GM18868 (cell line): ENCODE measurements around the gene FBXO39.
"Not testable (repeated sequence)": the region's sequence is repeated elsewhere in the genome, so short reads cannot be mapped to it uniquely, and the experiment has no call there.

Source experiments
- ATAC-seq: cut with Tn5 transposase; IDR thresholded peaks from one replicate; pipeline ENCODE4 v1.9.1; 2021; ENCODE audit warnings: mild to moderate bottlenecking, moderate library complexity; ENCODE audit not compliant: unreplicated experiment

The FBXO39 gene

DNA sequence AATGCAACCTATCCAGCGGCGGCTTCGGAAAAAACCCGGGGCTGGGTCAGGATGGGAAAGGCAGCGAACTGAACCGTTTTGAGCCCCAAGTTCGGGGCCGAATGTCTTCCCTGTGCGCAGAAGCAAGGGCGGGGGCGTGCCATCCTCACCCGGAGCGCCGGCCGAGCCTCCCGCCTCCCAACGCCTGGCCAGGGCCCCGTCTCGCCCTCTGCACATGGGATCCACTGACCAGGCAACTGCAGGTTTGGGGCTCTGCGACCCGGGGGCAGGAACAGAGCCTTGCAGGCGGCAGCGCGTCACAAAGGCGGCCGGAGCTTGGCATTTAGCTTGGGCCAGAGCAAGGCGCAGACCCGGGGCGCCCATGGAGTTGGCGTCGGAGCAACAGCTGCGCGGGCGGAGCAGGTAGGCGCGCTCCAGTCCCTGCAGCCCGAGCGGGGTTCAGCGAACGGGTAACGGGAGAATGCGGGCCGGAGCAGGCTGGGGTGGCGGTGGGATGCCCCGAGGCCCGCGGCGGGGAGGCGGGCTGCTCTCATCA lies at the start of gene FBXO39:
Gene FBXO39 (plus strand): TSS at position 345 of the 535 bp plus-strand sequence. CDS start 3,654 bp downstream, outside the sequence.
- ATAC-seq, result no peak

DNA sequence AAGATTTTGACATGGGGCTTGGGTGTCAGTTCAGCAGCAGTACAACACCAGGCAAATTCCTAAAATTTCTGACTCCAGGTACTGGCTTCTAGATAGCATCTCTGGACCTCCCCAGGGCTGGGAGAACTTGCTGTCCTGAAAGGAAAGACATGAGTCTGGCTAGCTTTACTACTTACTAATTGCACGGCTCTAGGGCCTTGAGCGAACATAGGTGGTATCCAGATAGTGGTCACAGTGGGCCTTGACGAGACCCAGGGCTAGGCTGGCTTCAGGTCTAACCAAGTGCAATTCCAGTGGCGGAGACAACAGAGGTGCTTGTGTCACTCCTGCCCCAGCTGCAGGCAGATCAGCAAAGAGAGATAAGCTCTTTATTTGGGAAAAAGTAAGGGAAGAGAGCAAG lies 46.5 kb upstream of the FBXO39 start:
- ATAC-seq, result no peak

DNA sequence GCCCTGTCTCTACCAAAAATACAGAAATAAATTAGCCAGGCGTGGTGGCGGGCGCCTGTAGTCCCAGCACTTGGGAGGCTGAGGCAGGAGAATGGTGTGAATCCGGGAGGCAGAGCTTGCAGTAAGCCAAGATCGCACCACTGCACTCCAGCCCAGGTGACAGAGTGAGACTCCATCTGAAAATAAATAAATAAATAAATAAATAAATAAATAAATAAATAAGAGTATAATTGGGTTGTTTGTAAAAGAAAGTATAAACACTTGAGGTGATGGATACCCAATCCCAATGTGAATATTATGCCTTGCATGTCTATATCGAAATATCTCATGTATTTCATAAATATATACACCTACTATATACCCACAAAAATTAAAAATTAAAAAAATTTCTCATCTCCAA lies 29.4 kb upstream of the FBXO39 start:
- ATAC-seq, result not testable (repeated sequence)

DNA sequence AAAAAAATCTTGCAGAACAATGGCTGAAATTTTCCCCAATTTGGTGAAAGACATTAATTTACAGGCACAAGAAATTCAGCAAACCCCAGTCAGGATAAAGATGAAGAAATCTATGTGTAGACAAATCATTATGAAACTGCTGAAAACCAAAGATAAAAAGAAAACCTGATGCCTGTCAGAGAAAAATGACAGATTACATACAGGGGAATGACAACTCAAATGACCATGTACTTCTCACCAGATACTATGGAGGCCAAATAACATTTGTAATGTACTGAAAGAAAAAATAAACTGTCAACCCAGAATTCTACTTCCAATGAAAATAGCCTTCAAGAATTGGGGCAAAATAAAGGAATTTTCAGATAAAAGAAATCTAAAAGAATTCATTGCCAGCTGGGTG lies 27.4 kb upstream of the FBXO39 start:
- ATAC-seq, result no peak

DNA sequence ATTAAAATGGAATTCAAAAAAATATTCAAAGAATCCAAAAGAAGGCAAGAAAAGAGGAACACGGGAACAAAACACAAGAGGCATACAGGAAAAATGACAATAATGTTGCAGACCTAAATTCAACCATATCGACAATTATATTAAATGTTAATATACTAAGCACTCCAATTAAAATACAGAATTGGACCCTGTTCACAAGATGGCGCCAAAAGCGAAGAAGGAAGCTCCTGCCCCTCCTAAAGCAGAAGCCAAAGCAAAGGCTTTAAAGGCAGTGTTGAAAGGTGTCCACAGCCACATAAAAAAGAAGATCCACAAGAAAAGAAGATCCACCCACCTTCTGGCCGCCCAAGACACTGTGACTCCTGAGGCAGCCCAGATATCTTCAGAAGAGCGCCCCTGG lies 26.5 kb upstream of the FBXO39 start:
- no peak for ATAC-seq

DNA sequence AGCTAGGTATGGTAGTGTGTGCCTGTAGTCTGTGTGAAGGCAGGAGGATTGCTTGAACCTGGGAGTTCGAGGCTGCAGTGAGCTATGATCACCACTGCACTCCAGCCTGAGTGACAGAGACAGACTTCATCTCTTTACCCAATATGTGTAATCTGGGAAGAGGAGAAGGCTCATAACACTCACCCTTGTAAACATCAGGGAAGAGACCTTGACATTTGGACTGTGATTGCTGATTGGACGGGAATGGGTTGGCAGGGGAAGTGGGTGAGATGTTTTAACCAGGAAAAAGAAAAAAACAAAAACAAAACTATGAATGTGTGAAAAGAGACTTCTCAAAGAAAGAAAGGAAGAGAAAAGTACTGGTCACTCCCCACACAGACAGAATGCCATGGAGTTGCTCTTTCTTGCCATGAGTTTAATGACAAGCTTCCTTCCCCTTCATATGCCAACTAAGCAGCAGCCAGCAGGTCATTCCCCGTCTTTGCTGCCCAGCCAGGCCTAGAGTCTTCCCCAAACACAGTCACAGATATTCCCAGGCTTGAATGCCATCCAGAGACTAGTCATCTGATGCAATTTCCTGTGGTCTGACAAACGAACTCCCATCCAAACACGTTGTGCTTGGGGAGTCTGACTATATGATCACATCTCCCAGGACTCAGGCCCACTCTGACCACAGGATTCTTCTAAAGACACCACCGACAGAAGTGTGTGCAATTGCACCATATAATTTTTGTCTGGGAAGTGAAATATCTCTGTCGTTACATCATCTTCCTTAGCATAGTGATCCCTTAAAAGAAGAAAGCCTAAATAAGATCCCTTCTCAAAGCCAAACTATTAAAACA lies 23.7 kb upstream of the FBXO39 start:
- ATAC-seq, result no peak

DNA sequence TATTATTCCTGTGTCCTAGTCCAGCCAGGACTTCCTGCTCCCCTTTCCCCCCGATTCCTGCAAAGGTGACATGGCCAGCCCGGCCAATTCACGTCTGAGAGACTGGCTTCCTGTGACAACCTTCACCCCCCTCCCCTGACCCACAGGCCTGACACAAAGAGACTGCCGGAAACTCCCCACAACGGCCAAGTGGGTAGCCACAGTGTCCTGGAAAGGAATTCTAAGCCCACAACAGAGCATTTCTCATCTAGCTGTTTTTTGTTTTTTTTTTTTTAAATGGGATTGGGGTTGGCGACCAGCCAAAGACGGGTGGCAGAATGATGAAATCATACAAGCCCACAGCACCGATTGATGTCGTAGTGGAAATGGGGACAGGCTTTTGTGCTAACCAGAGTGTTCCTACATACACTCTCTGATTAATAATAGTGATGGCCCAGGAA lies 23.0 kb upstream of the FBXO39 start:
- ATAC-seq, result no peak

DNA sequence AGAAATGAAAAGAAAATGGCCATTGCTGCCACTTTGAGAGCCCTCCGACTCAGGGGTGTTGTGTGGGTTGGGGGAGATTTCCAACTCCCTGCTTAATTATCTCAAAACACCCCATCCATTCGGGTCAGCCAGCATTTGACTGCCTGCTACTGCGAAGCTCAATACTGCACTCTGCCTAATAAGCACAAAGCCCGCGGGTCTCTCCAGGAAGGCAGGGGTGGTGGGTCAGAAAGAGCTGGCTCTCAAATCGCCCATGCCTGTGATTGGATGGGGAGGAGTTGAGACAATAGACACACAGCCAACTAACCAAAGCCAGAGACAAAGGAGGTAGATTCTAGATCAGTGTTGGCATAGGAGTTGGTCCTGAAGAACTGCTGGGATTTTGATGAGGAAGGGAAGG lies 22.5 kb upstream of the FBXO39 start:
- ATAC-seq, result no peak

DNA sequence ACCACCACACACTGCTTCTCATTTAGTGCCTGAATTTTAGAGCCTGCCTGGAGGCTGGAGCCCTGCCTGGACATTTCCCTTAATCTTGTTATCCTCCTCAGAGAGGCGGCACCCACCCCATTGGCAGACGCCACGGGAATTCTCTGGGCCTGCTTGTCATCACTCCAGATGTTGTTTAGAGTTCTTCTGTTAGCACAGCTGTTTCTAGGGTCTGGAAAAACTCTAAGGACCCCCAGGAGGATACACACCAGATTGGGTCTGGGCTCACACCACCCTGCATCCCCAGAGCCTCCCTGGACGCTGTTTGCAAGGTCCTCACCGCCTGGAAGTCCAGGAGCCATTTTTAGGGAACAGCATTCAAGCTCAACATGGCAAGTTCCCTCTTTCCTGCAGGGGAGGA lies 20.7 kb upstream of the FBXO39 start:
- ATAC-seq, result no peak

DNA sequence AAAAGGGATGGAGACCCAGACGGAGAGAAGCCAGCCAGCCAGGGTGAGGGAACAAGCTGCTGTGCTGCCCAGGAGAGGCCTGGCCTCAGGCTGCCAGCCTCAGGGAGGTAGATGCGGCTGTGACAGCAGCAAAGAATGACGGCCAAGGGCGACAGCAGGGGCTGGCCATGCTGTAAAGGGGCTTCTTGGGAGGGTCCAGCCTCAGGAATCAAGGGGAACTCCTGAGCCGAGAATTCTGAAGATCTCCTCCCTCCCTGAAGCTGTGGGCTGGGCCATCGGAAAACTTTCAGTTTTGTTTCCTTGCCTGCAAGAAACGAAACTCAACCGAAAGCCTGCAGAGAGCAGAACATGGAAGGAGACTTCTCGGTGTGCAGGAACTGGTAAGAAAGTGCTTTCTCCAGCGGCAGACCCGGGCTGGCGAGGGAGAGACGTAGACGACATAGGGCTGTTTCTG lies 20.3 kb upstream of the FBXO39 start, which contains the start of gene XAF1:
Gene XAF1 (plus strand): TSS at position 316 of the 454 bp plus-strand sequence. CDS start 33 bp downstream, at position 349.
- ATAC-seq, result no peak

DNA sequence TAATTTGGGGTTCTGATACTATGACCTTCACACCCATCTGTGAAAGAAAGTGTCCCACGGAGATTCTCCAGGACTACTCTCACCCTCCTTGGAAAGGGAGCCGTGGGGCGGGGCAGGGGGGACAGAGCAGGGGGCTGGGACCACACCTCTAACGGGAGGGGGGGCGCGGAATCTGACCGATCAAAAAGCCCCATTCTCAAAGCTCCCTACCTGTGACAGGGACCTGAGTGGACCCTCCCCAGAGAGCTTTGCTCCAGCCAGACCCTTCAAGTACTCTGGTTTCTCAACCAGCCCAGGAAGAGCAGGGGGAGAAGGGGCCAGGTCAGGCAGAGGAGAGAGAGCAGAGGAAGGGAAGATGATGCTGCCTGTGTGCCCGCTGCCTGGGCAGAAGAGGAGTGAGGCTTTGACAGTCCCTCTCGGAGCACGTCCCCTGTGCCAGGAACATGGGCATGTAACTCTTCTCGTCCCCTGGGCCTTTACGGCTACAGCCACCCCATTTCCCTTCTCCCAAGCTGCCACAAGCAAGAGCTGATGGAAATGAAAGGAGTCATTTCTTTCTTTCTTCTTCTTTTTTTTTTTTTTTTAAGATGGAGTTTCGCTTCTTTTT lies 19.5 kb upstream of the FBXO39 start:
- no peak for ATAC-seq

DNA sequence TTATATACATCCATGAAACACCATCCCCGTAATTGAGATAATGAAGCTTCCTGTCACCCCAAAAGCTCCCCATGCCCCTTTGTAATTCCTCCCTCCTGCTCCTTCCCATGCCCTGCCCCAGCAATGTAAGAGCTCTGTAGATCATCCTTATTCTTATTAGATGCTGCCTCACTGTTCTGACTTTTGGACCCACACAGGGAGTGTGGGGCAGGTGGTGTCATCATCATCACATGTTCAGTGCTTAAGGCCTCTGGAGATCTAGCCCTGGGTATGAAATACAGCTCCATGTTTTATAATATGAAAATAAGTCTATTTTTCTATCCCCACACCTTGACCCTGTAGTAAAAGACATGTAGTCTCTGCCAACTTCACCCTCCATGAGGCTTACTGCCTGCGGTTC lies 18.3 kb upstream of the FBXO39 start:
- ATAC-seq, result no peak

DNA sequence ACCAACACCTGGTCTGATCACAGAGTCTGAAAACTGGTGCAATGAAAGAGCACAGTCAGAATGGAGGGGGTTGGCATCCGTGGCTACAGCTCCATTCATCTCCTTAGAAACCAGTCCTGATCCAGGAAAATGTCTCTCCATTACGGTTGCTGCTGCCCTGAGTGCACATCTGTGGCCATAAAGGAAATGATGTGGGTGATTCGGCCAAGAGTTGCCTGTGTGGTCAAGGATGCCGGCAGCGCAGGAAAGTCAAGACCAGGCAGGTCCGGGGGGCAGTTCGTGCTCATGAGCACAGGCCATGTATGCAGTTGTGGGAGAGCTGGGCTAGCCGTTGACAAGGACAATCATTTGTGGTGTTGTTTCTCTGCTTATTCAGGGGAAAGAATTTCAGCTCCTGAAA lies 14.2 kb upstream of the FBXO39 start:
- ATAC-seq, result no peak

DNA sequence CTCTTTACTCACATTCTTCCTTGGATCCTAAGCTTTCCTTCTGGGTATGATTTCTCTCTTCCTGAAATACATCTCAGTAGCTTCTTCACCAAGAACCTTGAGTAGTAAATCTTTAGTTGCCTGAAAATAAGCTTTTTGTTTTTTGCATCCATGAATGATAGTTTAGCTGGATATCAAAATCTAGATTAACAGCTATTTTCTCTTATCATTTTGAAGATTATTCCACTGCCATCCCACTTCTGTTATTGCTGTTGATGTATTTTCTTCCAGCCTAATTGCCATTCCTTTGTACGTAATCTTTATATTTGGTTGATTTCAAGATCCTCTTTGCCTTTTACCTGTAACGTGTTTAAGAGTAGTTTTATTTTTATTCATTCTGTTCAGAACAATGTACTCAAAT lies 7.6 kb upstream of the FBXO39 start:
- ATAC-seq, result no peak

DNA sequence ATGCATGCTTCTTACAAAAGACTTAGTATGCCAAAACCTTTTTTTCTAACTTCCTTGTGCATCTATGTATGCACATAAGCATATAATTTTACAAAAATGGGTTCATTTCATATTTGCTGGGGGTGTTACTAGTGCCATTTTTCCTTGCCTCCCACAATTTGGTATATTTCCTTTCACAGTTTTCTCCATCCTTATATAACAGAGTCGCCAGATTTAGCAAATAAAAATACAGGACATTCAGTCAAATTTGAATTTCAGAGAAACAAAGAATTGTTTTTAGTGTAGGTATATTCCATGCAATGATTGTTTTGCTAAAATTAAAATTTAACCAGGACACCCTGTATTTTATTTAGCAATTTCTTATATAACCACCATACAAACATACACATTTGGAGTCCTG lies 4.0 kb upstream of the FBXO39 start:
- no peak for ATAC-seq

DNA sequence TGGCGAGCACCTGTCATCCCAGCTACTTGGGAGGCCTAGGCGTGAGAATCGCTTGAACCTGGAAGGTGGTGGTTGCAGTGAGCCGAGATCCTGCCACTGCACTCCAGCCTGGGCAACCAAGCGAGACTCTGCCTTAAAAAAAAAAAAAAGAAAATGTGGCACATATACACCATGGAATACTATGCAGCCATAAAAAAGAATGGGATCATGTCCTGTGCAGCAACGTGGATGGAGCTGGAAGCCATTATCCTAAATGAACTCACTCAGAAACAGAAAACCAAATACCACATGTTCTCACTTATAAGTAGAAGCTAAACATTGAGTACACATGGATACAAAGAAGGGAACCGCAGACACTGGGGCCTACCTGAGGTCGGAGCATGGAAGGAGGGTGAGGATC lies 1.1 kb upstream of the FBXO39 start:
- not testable (repeated sequence) for ATAC-seq

DNA sequence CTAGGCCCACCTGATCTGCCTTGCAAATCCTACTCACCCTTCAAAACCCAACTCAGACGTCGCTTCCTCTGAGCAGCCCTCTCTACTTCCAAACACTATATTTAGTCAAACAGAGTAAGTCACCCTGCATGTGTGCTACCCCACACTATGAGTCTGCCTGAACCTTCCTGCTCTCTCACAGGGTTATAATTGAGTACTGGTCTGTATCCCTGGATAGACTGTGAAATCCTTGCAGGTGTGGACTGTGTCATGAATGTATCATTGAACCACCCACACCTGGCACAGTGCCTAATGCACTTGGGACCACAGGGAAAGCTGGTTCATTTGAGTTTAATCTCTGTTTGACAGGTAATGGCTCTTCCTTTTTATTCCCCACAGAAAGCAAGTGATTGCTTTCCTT lies 3.4 kb downstream of the FBXO39 start:
- no peak for ATAC-seq

DNA sequence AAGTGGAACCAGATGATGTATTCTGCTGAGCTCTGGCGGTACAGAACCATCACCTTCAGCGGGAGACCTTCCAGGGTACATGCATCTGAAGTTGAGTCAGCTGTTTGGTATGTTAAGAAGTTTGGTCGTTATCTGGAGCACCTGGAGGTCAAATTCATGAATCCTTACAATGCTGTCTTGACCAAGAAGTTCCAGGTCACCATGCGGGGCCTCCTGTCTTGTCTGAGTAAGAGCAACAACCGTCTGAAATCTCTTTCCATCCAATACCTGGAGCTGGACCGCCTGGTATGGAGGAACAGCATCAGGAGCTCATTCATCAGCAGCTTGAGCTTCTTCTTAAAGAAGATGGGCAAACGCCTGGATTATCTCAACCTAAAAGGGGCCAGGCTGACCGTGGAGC lies 4.0 kb downstream of the FBXO39 start:
- no peak for ATAC-seq

DNA sequence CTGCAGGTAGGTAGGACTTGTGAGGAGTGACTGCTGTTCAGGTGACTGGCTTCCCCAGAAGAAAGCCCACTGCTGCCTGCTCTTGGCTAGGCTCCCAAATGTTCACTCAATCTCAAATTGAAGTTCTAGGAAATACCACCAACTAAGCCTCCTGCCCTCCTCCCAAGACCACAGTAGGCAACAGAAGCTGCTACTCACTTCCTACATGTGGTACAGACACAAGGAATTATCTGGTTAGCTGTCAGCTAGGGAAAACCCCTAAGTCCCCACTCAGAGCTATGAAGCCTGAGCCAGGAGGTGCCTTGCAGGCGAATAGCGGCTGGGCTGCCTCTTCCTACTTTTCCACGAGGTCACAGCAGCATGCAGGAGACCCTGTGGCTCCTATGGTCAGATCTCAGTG lies 4.9 kb downstream of the FBXO39 start:
- ATAC-seq, result no peak

DNA sequence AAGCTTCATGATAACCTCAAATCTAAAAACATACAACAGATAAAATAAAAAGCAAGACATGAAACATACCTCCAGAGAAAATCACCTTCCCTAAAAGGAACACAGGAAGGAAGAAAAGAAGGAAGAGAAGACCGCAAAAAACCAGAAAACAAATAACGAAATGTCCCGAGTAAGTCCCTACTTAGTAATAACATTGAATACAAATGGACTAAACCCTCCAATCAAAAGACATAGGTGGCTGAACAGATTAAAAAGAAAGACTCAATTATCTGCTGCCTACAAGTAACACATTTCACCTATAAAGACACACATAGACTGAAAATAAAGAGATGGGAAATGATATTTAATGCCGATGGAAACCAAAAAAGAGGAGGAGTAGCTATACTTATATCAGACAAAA lies 6.2 kb downstream of the FBXO39 start:
- ATAC-seq, result no peak

DNA sequence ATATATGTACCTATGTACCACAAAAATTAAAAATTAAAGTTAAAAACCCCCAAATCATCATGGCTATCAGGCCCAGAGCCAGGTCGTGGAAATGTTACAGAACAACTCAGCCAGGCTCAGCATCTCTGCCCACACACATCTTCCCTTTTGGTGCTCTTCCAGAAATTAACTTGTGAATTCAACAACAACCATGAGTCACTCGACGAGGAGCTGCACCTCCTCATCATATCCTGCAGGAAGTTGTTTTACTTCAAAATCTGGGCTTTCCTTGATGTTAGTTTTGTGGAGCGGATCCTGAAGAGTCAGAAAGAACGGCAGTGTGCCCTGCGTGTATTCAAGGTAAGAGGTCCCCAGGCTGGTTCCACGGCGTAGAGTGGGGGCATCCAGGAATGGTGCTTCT lies 10.6 kb downstream of the FBXO39 start:
- no peak for ATAC-seq

DNA sequence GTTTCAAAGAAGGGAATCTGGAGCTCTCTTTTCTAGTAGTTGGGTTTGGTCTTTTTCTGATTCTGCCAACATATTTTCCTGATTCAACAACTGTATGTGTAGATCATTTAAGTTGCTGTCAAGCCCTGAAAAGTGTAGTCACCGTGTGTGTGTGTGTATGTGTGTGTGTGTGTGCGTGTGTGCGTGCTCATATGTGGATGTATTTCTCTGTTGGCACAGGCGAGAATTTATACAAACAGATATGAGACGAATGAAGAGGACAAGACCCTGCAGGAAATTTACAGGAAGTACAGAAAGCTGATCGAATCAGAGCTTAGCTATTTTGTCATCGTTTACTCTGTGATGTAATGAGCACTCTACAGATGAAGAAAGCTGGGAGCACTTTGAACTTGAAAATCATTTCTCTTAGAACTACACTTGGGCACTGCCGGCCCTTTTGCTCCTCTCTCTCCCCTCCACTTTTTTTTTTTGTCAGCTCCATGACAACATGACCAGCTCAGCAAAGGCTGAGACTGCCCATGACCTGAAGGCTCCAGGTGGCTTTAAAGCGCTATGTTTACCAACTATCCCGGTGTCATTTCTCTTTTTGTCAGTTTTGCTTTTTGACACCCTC lies 11.2 kb downstream of the FBXO39 start:
- ATAC-seq, result no peak
